HG02588 (cell line): Measurements from ENCODE around the gene MACROH2A1.
"Not testable (repeated sequence)": the region's sequence is repeated elsewhere in the genome, so short reads cannot be mapped to it uniquely, and the experiment has no call there.

Experiments used
- ATAC-seq: cut with Tn5 transposase; IDR thresholded peaks from one replicate; pipeline ENCODE4 v1.9.1; 2021; ENCODE audit warnings: mild to moderate bottlenecking, moderate library complexity; ENCODE audit not compliant: unreplicated experiment

Gene MACROH2A1

GRCh38 chr5:135379046-135379654 is 19.9 kb downstream of the MACROH2A1 start:
- no peak for ATAC-seq

- no peak for ATAC-seq
Measured at GRCh38 chr5:135377751-135378680, 21.0 kb downstream of the MACROH2A1 start.

- peak; percentile 82 for ATAC-seq
Measured at GRCh38 chr5:135376961-135377624, 21.9 kb downstream of the MACROH2A1 start.

GRCh38 chr5:135375040-135375793 is 23.8 kb downstream of the MACROH2A1 start:
- no peak for ATAC-seq

GRCh38 chr5:135373736-135374515 is 25.1 kb downstream of the MACROH2A1 start:
- no peak for ATAC-seq

GRCh38 chr5:135372654-135373381 is 26.2 kb downstream of the MACROH2A1 start:
- no peak for ATAC-seq

GRCh38 chr5:135371622-135372232 is 27.3 kb downstream of the MACROH2A1 start:
- ATAC-seq, result no peak

- no peak for ATAC-seq
Measured at GRCh38 chr5:135369952-135370351, 29.1 kb downstream of the MACROH2A1 start.

GRCh38 chr5:135367554-135367953 is 31.5 kb downstream of the MACROH2A1 start:
- ATAC-seq, result no peak

- no peak for ATAC-seq
Measured at GRCh38 chr5:135367076-135367475, 32.0 kb downstream of the MACROH2A1 start.

GRCh38 chr5:135365281-135365680 is 33.8 kb downstream of the MACROH2A1 start:
- ATAC-seq, result no peak

- ATAC-seq, result no peak
Measured at GRCh38 chr5:135364421-135365262, 34.4 kb downstream of the MACROH2A1 start.

GRCh38 chr5:135363342-135363741 is 35.7 kb downstream of the MACROH2A1 start:
- not testable (repeated sequence) for ATAC-seq

GRCh38 chr5:135362102-135362501 is 36.9 kb downstream of the MACROH2A1 start:
- no peak for ATAC-seq

GRCh38 chr5:135360278-135361274 is 38.5 kb downstream of the MACROH2A1 start:
- no peak for ATAC-seq

GRCh38 chr5:135359374-135360165 is 39.5 kb downstream of the MACROH2A1 start:
- no peak for ATAC-seq
